Central memory CD4-positive, alpha-beta T cell (primary cell): ENCODE data around the gene EXD3.
"Not testable (repeated sequence)": the region's sequence is repeated elsewhere in the genome, so short reads cannot be mapped to it uniquely, and the experiment has no call there.

ENCODE experiments used
- DNase-seq: peaks from one replicate; pipeline ENCODE4 v3.0.0; 2022

Gene EXD3

DNA sequence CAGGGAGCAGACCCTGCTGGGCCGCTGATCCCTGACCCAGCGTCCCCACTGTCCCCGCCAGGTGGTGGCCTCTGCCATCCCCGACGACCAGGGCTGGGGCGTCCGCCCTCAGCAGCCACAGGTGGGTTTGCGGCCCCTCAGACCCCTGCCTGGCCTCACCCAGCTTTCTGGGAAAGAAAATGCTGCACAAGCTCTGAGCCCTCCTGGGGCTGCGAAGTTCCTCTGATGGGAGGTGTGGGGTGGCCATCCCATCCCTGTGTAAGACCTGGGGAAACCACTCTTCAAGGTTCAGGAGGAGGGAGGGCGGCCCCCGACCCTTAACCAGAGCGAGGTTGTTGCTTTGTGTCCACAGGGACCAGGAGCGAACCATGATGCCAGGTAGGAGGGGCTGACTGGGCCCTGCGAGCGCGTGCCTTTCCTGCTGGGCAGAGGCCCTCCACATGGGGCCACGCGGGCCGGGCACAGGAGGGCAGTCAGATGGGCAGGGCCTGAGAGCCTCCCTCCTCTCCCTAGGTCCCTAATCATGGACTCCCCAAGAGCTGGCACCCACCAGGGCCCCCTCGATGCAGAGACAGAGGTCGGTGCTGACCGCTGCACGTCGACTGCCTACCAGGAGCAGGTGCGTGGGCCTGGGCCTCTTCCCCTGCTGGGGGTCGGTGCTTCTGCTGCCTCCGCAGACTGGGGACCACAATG lies 7.9 kb upstream of the EXD3 start:
- DNase-seq: no peak

DNA sequence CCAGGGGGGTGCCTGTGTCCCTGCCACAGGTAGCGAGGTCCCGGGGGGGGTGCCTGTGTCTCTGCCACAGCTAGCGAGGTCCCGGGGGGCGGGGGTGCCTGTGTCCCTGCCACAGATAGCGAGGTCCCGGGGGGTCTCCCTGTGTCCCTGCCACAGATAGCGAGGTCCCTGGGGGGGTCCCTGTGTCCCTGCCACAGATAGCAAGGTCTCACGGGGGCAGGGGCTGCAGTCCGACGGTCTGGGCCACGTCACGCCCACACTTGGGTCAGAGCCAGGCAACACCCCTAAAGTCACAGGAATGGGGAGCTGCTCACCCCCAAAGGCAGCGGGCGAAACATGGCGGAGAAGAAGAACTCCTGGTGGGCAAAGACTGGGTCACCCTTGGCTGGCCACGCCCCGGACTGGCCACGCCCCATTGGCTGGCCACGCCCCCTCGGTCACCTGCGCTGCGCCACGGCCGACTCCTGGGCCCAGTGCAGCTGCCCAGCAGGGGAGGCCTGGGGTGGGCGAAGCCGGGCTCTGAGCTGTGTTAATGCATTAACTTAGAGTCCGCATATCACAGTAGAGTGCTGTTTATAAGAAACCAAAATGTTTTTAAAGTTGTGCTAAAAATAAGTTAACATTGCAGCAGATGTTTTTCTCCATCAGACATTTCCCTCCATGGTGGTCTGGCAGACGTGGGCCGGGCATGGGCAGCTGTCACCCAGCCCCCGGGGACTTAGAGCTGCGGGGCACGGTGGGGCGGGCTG lies 7.2 kb upstream of the EXD3 start:
- no peak for DNase-seq

DNA sequence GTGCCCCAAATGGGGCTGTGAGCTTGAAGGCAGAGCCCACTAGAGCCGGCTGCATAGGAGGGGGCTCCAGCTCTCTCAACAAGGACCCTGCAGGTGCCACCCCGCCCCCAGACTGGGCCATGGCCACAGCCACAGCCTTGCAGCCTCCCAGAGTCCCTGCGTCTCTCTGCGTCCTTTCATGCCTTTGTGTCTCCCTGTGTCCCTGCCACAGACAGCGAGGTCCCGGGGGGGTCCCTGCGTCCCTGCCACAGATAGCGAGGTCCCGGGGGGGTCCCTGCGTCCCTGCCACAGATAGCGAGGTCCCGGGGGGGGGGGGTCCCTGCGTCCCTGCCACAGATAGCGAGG lies 6.6 kb upstream of the EXD3 start:
- no peak for DNase-seq

DNA sequence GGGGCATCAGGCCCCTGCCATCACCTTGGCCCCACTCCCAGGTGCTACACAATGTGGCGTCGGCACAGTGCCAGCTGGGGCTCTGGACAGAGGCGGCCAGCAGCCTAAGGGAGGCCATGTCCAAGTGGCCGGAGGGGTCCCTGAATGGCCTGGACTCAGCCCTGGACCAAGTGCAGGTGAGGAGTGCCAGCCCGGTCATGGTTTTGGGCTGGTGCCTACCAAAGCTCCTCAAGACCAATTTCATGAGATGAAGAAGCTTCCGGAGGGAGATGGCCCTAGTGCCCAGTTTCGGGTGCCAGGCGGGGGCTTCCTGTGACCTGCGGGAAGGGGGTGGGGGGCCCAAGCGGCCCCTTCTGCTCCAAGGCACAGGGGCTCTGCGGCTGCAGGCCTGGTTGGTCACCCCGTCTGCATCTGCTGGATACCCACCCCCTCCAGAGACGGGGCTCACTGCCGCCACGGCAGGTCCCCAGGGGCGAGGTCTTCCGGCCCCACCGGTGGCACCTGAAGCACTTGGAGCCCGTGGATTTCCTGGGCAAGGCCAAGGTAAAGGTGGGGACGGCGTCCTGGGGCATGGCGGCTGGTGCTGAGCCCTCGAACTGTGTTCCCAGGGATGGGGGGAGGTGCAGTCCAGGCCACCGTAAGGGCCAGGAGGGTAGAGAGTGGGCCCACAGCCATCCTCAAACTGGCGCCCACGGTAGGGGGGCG lies 6.0 kb upstream of the EXD3 start:
- no peak for DNase-seq

DNA sequence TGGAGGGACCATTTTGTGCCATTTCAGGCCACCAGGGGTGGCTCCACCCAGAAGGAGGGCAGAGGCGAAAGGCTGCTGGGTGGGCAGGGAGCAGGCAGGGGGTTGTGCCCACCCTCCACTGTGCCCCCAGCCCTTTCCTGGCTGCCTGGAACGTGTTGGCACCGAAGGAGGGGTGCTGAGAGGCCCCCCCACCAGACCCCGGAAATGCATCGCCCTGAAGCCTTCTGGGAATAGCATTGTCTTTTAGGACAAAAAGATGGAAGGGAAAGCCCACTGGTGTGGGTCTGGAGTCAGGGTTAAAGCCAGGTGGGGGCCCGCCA lies 5.3 kb upstream of the EXD3 start:
- no peak for DNase-seq

DNA sequence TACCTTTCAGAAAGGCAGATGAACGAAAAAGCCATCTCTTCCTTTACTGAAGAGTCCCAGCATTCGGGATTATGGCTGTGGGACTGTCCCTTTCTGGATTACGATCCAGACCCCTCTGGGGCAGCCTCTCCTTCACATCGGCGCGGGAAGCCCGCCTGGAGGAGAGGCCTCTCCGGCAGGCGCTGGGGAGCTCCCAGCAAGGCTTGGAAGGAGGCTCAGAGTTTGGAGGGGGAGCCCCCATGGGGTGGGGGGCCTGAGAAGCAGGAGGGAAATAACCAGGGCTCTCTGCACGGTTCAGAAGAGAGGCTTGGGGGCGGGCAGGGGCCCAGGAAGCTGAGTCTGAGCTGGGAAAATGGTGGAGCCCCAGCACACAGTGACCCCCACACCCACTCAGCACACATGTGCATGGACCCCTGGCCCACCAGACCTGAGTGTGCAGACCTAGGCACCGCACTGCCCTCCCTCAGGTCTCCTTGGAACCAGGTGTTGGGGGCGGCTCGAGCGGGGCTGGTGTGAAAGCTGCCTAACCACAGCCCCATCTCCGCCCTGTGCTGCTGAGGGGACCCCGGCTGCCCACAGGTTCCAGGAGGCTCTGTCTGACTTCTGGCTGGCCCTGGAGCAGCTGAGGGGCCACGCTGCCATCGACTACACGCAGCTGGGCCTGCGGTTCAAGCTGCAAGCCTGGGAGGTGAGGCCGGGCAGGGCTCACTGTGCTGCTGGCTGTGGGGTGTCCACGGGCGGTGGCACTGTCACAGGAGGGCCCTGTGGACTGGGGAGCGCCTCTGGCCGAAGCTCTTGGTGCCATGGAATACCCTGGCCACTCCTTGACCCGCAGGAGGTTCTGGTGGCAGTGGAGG lies 4.7 kb upstream of the EXD3 start:
- DNase-seq: no peak

DNA sequence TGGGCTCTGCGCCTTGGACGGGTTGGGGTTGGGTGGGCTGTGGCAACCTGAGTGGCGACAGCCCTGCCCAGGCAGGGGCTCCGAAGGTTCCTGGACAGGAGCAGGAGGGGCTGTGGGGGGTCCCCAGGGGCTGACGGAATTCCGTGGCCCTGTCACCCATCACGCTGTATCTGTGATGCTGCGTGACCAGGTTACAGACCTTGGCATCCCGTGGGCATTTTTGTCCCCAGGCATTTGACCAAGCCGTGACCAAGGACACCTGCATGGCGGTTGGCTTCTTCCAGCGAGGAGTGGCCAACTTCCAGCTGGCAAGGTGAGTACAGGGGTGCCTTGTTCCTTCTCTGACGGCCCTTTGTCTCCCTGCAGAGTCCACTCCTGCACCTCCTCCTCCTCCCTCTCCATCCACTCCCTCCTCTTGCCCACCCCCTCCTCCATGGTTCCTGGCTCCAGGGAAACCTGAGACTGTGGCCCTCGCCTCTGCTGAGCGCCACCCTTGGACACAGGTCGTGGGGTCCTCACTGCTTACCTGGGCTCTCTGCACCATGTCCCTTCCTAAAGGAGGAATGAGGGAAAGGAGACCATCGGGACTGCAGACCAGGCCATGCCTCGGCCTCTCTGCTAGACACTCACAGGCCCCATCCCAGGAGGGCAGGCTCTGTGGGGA lies 3.2 kb upstream of the EXD3 start:
- DNase-seq: no peak

DNA sequence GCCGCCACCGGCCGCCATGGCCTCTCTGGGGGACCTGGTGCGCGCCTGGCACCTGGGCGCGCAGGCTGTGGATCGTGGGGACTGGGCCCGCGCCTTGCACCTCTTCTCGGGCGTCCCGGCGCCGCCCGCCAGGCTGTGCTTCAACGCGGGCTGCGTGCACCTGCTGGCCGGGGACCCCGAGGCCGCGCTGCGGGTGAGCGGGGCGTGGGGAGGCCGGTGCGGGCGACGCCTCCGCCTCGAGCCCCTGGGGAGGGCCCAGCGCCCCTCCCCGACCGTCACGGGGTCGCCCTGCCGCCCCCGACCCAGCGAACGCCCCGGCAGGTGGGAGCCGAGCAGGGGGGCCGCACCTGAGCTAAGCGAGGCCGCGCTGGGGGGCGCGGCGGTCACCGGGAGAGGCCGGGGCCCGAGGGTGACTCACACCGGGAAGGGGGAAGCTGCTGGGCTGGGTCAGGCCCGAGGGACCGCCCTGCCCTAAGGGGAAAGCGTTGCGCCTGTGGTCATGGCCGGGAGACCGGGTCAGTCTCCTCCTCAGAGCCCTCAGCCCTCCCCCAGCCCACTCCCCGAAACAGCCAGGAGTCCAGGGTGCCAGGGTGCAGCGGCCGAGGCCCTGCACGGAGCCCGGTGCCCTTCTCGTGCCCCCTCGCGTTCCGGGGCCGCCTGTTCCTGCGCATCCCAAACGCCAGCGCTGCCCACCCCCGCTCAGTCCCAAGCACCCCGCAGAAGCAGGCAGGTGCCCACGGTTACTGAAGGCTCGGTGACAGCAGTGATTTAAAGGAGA lies 741 bp upstream of the EXD3 start:
- no peak for DNase-seq

DNA sequence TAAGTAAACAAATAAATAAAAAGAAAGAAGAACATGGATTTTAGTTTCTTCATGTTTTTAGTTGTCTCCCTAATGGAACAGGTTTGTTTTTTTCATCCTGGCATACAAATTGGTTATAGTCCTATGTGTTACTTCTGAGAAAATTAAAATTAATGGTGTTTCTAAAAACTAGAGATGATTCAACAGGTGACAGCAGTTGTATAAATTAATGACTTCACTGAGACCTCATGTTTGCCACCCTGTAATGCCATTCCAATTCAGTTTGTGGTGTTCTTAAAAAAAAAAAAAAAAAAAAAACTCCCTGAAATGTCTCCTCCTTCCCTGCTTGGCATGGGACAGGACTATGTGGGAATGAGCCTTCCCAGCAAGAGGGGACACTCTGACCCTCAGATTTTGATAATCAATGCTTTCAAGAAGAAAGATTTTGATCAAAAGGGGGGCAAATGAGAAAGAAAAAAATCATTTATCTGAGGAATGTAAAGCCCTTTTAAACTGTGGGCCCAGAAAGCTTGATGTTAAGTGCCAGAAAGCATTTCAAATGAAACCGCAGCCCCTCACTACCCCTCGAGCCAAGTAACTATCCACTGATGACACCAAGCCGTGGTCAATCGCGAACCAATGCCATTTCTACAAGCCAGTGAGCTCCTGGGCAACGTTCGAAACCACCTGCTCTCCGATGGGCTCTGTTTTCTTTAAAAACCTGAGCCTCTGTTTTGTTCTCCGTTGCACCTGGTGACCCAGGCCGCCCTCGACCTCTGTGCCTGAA lies 941 bp downstream of the EXD3 start:
- no peak for DNase-seq

DNA sequence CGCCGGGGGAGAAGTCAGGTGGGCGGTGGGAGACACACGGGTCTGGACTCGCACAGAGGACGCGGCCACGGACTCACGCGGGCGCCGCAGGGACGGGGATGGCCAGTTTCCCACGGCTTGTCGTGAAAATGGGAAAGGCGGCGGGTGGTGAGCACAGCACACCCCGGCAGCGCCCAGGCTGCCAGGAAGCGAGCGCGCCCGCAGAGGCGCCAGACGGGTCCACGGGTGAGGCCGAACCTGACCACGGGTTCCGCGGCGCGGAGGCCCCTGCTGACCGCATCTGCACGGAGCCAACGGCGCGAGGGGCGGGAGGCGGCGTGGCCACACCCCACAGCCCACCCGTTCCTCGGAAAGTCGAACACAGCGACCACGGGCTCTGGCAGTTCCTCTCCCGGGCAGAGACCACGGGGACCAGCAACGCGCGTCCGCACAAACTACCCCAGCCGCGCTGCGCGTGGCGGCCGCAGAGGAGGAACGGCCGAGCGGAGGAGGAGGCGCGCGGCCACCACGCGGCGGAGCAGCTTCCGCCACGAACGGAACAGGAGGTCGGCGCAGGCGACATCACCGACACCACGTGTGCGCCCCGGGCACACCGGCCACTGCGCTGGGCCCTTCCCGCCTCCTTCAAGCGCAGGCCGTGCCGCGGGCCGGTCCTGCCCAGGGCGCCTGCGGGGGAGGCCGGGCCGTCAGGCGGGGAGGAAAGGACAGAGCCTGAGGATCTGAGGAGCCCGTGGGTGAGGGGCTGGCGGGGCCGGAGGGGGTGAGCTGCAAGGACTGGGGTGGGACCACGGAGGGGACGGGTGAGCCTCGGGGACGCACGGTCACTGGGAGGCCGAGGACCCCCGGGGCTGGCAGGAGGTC lies 5.6 kb downstream of the EXD3 start:
- no peak for DNase-seq

DNA sequence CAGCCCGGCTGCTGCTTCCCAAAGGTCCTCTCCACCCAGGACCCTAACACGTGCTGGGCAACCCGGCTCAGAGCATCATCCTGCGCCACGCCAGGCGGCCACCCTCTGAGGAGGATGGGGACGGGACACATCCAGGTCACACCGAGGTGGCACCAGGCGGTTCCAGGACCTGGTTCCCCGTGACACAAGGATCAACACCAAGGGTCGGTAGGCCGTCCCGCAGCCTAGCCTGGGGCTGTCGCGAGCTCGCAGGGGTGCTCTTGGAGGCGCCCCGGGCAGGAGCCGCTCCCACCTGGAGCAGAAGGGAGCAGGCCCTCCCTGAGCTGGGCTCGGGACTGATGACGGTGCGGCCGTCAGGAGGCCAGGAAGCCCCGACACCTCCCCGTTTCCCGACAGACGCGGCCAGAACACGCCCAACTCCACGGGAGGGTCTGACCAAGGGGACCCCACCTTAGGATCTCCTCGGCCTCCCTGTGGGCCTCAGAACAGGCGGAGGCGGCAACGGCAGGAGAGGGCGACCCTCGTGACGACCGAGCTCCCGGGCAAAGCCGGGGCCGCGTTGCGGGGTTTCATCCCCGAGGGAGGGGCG lies 6.3 kb downstream of the EXD3 start:
- no peak for DNase-seq

DNA sequence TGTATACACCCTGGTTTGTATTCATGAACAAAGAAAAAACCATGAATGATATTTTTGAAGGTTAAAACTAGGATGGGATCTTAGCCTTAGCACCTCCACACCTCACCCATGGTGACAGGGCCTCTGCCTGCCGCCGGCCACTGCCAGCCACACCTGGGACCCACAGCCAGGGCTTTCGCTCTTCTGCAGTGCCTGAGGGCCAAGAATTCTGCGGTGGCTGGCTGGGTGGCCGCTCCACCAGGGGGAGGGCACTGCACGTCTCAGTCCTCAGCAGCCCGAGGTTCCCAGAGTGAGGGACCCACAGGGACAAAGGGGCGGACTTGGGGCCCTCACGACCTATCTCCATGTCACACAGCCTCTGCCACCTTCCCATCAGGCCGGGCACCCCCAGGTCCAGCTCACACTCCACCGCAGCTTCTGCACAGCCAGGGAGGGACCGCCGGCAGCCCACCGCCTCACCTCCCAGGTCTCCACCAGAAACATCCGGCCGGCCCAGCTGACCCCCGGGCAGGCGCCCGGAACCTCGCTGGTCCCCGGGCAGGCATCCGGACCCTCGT lies 6.9 kb downstream of the EXD3 start:
- DNase-seq: no peak

DNA sequence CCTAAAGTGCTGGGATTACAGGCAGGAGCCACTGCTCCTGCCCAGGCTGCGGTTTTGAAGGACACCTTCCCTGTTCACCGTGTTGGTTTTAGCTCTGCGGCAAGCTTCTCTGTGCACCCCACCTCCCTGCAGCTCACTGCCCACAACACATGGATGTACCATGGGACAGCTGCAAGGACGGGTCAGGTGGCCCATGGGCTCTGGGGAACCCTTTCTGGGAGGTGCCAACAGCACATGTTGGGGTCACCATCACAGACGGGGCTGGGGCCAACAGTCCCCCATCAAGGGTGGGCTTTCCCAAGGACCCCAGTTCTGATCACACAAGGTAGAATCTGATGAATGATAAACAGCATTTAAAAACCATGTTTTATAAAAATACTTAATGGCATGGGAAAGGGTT lies 7.5 kb downstream of the EXD3 start:
- DNase-seq: no peak

DNA sequence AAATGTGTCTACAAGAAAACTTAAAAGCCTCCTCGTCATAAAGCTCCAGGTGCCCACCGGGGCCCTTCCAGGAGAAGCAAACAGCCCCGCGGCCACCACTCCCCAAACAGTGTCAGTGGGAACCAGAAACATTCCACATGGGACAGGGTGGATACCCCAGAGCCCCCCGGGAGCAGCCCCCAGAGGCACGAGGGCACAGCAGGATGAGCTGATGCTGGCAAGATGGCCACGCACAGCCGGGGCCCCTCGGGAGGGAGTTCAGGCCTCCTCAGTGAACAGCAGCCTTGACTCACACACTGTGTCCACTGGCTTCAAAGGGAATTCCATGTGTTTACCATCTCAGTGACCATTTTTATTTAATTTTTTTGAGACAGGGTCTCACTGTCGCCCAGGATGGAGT lies 10.5 kb downstream of the EXD3 start:
- no peak for DNase-seq

DNA sequence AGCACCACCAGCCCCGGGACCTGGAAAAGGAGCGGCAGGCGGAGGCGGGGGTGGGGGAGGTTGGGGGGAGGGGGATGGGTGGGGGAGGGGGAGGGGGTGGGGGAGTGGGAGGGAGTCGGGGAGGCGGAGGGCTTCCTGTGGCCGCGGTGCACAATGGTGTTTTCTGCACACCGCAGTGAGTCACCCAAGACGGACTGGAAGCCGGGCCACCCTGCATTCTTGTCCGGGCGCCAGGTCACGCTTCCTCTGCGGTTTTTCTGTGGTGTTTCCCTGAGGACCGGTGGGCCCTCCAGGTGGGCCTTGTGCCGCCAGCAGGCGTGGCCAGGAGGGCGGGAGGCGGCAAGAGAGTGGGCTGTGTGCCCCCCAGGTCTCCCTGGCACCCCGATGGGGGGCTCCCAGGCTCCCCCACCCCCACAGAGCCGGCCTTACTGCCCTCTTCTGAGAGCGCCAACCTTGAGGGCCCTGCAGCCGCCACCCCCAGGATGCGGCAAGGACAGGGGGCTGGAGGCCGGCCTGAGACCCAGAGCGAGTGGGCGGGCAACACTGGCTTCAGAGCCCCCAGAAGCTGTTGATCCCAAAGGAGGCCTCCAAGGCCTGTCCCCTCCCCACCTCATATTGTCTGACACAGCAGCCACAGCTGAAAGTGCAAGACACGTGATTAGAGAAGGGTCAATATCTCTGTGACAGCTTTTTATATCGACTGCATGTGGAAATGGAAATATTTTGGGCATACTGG lies 11.1 kb downstream of the EXD3 start:
- DNase-seq: no peak

DNA sequence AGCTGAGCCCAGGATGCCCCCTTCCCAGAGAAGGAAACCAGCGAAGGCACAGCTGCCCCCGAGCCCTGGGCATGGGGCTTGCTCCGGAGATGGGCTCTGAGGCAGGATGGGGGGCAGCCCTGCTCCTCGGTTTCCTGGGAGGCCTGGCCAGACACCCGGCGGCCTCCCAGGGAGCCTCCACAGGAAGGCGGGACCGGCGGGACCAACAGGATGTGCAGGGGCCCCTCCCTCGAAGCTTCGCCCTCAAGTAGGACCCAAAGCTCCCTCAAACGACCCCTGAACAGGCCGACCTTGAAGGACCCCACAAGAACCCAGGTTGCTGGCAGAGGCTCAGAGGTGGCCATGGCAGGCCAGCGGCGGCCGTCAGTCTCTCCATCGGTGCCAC lies 11.7 kb downstream of the EXD3 start:
- no peak for DNase-seq

DNA sequence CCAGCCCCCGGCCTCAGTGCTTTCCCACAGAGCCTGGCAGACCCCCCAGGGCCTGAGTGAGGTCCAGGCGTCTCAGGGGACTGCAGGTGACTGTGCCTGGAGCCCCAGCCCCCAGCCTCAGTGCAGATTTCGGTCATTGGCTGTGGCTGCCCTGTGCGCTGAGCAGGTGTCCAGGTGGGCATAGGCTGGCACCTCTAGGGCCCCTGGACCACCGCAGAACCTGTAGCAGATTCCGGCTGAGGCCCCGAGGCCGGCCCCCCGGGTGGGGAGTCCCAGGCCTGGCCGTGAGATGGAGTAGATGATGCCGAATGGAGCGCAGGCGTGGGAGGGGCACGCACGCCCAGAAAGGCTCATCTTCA lies 12.1 kb downstream of the EXD3 start:
- DNase-seq: no peak

DNA sequence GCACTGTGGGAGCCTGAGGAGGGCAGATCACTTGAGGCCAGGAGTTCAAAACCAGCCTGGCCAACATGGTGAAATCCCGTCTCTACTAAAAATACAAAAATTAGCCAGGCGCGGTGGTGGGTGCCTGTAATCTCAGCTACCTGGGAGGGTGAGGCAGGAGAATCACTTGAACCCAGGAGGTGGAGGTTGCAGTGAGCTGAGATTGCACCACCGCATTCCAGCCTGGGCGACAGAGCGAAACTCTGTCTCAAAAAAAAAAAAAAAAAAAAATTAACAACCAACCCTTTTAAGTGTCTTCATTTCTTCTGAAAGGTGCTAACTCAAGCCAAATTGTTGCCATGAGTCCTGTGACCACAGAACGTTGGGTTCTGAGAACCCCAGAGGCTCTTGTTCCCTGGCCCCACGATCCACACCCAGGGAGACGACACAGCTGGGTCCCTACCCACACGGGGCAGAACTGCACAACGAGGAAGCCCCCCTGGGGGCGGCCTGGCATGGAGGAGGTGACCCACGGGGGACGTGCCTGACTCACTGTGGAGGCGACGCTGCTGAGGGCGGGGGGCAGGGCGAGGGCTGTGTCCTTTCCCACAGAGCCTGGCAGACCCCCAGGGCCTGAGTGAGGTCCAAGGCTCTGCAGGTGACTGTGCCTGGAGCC lies 12.6 kb downstream of the EXD3 start:
- not testable (repeated sequence) for DNase-seq
